HFF-Myc (cell line): ENCODE results near the gene KCNK16.

Source experiments
- DNase-seq: peaks from one replicate; pipeline ENCODE4 v3.0.0-alpha.2; 2011; ENCODE audit warnings: low read depth; ENCODE audit errors: extremely low read depth
- H3K4me3 ChIP-seq: replicated peaks from 2 replicates; pipeline ENCODE4 v1.5.1; 2011; ENCODE audit warnings: low read depth, mild to moderate bottlenecking, control low read depth, low read length
- CTCF ChIP-seq: IDR thresholded peaks from 2 replicates; pipeline ENCODE4 v1.5.1; 2012; ENCODE audit warnings: mild to moderate bottlenecking, low read depth, low read length, control low read depth; ENCODE audit errors: missing control alignments

KCNK16 gene

GRCh38 chr6:39342692-39343395 is 20.3 kb upstream of the KCNK16 start:
- H3K4me3 ChIP-seq: no peak overlapping the region
- DNase-seq: no peak
- TF ChIP-seq CTCF: no peak

GRCh38 chr6:39341937-39342336 is 19.4 kb upstream of the KCNK16 start:
- TF ChIP-seq CTCF: no peak
- no peak overlapping the region for H3K4me3 ChIP-seq
- no peak for DNase-seq

GRCh38 chr6:39341352-39341751 is 18.9 kb upstream of the KCNK16 start:
- no peak overlapping the region for H3K4me3 ChIP-seq
- TF ChIP-seq CTCF: no peak
- DNase-seq: no peak

- no peak overlapping the region for H3K4me3 ChIP-seq
- DNase-seq: no peak
- no peak for TF ChIP-seq CTCF
These were observed 17.5 kb upstream of the KCNK16 start for GRCh38 chr6:39339868-39340550.

GRCh38 chr6:39339096-39339867 is 16.8 kb upstream of the KCNK16 start:
- H3K4me3 ChIP-seq: no peak overlapping the region
- no peak for TF ChIP-seq CTCF
- DNase-seq: no peak

- no peak for TF ChIP-seq CTCF
- no peak overlapping the region for H3K4me3 ChIP-seq
- DNase-seq: no peak
These were observed 15.9 kb upstream of the KCNK16 start for GRCh38 chr6:39338397-39338796.
